Esophagus muscularis mucosa (tissue), 4 donors: Measurements from ENCODE around the gene ULK4.

Source experiments
- CTCF ChIP-seq, 3 experiments: fragments of 200-600 bp in 2 of 3; fragments of 450-650 bp in 1 of 3; sonication (generic) in 2 of 3; IDR thresholded peaks; one replicate each; pipeline ENCODE4 v1.5.1; 2017 to 2019; ENCODE audit warnings: antibody characterized with exemption in 3 of 3, mild to moderate bottlenecking in 2 of 3, moderate library complexity in 1 of 3
- EP300 ChIP-seq: sonication (generic); formaldehyde crosslinking; IDR thresholded peaks from one replicate; pipeline ENCODE4 v1.6.1; 2017; ENCODE audit warnings: antibody characterized with exemption
- POLR2A ChIP-seq: fragments of 450-650 bp; IDR thresholded peaks from one replicate; pipeline ENCODE4 v1.6.1; 2017; ENCODE audit warnings: antibody characterized with exemption, moderate library complexity, mild to moderate bottlenecking, low read depth
- POLR2AphosphoS5 ChIP-seq, 2 donors: sonication (generic); formaldehyde crosslinking; IDR thresholded peaks; one replicate each; pipeline ENCODE4 v1.6.1; 2017; ENCODE audit warnings: antibody characterized with exemption in 2 of 2

DNA sequence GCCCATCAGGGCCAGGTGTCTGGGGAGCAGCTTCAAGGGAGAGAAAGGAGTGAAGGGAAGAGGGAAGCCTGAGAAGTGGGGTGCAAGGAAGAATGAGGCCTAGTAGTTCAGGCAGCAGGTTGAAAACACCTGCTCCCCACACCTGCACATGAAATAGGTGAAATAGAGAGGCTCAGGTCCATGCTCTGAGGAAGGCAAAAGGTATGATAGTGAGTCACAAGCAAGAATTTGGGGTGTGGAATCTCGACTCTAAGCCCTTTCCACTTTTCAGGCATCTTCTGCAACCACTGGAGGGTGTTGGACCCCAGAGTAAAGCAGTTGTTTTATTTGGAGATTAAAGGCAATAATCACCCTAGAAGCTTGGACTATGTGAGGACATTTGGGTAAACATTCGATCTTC, 605.1 kb downstream of the ULK4 start:
- TF ChIP-seq CTCF (IDR thresholded peaks at IDR 0.05) = no peak
- no peak for TF ChIP-seq POLR2A
- no peak for TF ChIP-seq EP300
- no peak for TF ChIP-seq POLR2AphosphoS5 (IDR thresholded peaks at IDR 0.05)
